Kidney epithelial cell (primary cell): ENCODE results near the gene GNPAT. TPM values are rescaled to one million over a fixed set of nuclear protein-coding genes. Genes with fewer than 3 reads are reported as not detected.

Experiments used
- DNase-seq: peaks from one replicate; pipeline ENCODE4 v3.0.0-alpha.2; 2010; ENCODE audit warnings: low read depth
- H3K27me3 ChIP-seq: 2 replicates; pipeline ENCODE4 v1.6.0; 2011; ENCODE audit warnings: low read length; ENCODE audit not compliant: control insufficient read depth, insufficient read depth
- H3K36me3 ChIP-seq: 2 replicates; pipeline ENCODE4 v1.5.1; 2011; ENCODE audit warnings: low read length; ENCODE audit not compliant: control insufficient read depth, insufficient read depth
- H3K4me3 ChIP-seq: 2 replicates; pipeline ENCODE4 v1.5.1; 2011; ENCODE audit warnings: low read depth, mild to moderate bottlenecking, control low read depth, low read length
- total RNA-seq: library from RNA; depleted of rRNA; stranded (reverse); fragments of >200 nt; gene quantifications from 2 replicates; pipeline ENCODE4 v1.2.3, GENCODE V29; 2015
- TF ChIP-seq, protein P1 (sequence below): IDR thresholded peaks from 2 replicates; pipeline ENCODE4 v1.5.1; 2011; ENCODE audit warnings: mild to moderate bottlenecking, moderate library complexity, low read length, control low read depth, inconsistent platforms; ENCODE audit not compliant: insufficient read depth, poor library complexity, severe bottlenecking

Gene GNPAT
- total RNA-seq, 1 donor from 2014 or later, result 51.9 TPM

DNA sequence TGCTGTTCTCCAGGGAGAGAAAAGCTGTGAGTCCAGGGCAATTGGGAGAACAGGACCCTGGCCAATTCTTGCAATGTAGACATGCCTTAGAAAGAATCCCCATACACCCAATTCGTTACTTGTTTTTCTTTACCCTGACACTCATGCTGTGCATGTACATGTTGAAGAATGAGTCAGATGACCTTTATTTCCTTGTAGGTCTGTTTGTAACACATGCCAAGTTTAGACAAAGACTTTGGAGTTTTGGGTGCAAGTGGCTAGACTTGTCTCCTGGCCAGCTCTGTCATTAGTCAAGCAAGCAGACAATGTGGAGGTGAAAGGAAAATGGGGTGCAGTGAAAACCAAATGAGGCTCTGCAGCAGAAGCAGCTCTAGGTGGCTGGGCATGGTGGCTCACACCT lies 38.1 kb downstream of the GNPAT start:
- Histone ChIP-seq H3K36me3 (peaks cover 1% of the 10 kb centered on the region), H3K27me3 (no peaks in the 10 kb centered on the region), H3K4me3 (no peak overlapping the region)
- DNase-seq, result no peak
- TF ChIP-seq, protein P1, sequence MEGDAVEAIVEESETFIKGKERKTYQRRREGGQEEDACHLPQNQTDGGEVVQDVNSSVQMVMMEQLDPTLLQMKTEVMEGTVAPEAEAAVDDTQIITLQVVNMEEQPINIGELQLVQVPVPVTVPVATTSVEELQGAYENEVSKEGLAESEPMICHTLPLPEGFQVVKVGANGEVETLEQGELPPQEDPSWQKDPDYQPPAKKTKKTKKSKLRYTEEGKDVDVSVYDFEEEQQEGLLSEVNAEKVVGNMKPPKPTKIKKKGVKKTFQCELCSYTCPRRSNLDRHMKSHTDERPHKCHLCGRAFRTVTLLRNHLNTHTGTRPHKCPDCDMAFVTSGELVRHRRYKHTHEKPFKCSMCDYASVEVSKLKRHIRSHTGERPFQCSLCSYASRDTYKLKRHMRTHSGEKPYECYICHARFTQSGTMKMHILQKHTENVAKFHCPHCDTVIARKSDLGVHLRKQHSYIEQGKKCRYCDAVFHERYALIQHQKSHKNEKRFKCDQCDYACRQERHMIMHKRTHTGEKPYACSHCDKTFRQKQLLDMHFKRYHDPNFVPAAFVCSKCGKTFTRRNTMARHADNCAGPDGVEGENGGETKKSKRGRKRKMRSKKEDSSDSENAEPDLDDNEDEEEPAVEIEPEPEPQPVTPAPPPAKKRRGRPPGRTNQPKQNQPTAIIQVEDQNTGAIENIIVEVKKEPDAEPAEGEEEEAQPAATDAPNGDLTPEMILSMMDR, result no peak

- Histone ChIP-seq H3K27me3 (no peaks in the 10 kb centered on the region), H3K36me3 (peaks cover 1% of the 10 kb centered on the region), H3K4me3 (no peak overlapping the region)
- no peak for DNase-seq
- TF ChIP-seq, protein P1, result no peak
These were observed 38.7 kb downstream of the GNPAT start for GRCh38 chr1:231279683-231280082.

DNA sequence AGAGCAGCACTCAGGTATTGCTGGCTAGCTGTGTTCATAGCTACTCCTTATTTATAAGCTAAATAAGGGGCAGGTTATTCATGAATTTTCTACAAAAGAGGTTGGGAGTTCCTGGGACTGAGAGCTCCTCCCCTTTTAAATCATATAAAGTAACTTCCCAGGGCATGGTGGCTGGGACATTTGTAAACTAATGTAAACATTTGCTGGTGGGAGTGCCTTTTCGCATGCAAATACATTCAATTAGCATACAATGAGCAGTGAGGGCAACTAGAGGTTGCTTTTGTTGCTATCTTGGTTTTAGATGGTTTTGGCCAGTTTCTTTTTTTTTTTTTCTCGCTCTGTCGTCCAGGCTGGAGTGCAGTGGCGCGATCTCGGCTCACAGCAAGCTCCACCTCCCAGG lies 43.4 kb downstream of the GNPAT start:
- TF ChIP-seq, protein P1, result no peak
- no peak for DNase-seq
- H3K36me3 ChIP-seq, result no peaks in the 10 kb centered on the region
- H3K4me3 ChIP-seq, result no peak overlapping the region
- no peaks in the 10 kb centered on the region for H3K27me3 ChIP-seq

DNA sequence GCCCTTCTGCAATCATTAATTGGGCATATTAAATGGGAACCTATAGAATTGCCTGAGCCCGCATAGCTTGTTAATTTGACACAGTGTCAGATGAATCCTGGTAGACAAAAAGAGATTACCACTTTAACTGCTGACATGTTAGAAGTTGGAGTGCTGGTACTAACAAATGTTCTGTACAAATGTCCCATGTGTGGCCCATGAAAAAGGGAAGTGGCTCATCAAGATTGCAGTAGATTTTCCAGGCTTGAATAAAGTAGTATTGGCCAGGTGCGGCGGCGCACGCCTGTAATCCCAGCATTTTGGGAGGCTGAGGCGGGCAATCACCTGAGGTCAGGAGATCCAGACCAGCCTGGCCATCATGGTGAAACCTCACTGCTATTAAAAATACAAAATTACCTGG lies 45.6 kb downstream of the GNPAT start:
- TF ChIP-seq, protein P1, result no peak
- Histone ChIP-seq H3K36me3 (no peaks in the 10 kb centered on the region), H3K4me3 (no peak overlapping the region), H3K27me3 (no peaks in the 10 kb centered on the region)
- no peak for DNase-seq

DNA sequence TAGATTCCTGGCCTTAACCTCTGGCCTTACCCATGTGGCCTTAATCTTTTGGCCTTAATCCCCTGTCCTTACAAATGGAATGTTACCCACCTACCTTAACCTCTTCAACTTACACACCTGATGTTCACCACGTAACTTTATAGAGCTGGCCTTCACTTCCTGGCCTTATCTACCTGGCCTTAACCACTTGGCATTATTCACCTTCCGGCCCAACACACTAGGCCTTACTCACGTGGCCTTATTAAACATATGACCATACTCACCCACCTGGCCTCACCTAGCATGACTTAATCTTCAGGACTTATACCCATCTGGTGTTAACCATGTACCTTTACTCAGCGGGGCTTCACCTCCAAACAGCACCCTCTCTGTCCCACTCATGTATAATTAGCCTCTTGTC lies 54.9 kb downstream of the GNPAT start:
- no peak for DNase-seq
- TF ChIP-seq, protein P1, result no peak
- Histone ChIP-seq H3K27me3 (no peaks in the 10 kb centered on the region), H3K36me3 (no peaks in the 10 kb centered on the region), H3K4me3 (no peak overlapping the region)

DNA sequence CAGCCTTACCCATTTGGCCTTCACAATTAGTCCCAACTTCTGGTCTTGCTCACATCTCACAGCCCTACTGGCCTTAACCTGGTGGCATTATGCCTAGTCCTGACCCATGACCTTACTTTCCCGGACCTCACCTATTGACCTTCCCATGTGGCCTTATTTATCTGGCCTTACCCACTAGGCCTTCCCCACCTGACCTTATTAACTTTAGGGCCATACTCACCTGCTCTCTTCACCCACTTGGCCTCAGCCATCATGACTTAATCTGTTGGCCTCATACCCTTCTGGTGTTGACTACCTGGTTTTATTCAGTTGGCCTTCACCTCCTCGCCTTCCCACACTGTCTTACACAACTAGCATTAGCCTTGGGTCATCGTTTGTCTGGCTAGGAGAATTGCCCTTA lies 61.0 kb downstream of the GNPAT start:
- TF ChIP-seq, protein P1, result no peak
- H3K27me3 ChIP-seq, result no peaks in the 10 kb centered on the region
- no peaks in the 10 kb centered on the region for H3K36me3 ChIP-seq
- no peak overlapping the region for H3K4me3 ChIP-seq
- no peak for DNase-seq
